GM12878 (cell line): Measurements from ENCODE around the gene SHANK1. TPM values are rescaled to one million over a fixed set of nuclear protein-coding genes. Genes with fewer than 3 reads are reported as not detected.

Experiments used
- ATAC-seq: fragments of 200-7000 bp; cut with Tn5 transposase; 3 replicates; pipeline ENCODE4 v1.9.1; 2020; ENCODE audit warnings: mild to moderate bottlenecking, moderate library complexity
- BruUV-seq: library from RNA; stranded (reverse); fragments of 400-500 nt; replicated peaks from 2 replicates; lab custom pipeline; 2021; lab: Mats Ljungman, UMichigan
- CTCF ChIA-PET: fragments of 300-600 bp; sonication (Branson Sonifier 250); formaldehyde crosslinking; extraction: SDS; loops from one replicate; lab custom pipeline; 2021; ENCODE audit warnings: inconsistent platforms; lab: Yijun Ruan, JAX
- POLR2A ChIA-PET: fragments of 350-600 bp; formaldehyde crosslinking; extraction: SDS; loops from one replicate; lab custom pipeline; 2021; ENCODE audit warnings: inconsistent platforms; lab: Charles Lee
- RAD21 ChIA-PET: fragments of 300-600 bp; sonication (Branson Sonifier 250); formaldehyde crosslinking; loops from one replicate; lab custom pipeline; 2023; ENCODE audit warnings: antibody characterized with exemption; ENCODE audit not compliant: unreplicated experiment; lab: Charles Lee
- SMC1A ChIA-PET: fragments of 300-600 bp; sonication (Branson Sonifier 250); formaldehyde crosslinking; loops from one replicate; lab custom pipeline; 2023; ENCODE audit not compliant: unreplicated experiment, uncharacterized antibody; lab: Charles Lee
- DNase-seq: peaks from one replicate; pipeline ENCODE4 v3.0.0-alpha.2; 2011; ENCODE audit warnings: low read depth, low spot score
- FAIRE-seq: peaks from 3 replicates; lab custom pipeline; 2011; peaks lifted over from hg19 to GRCh38; lab: Jason Lieb, UNC
- H2AFZ ChIP-seq: 2 replicates; pipeline ENCODE4 v1.6.0; 2011; ENCODE audit warnings: low read depth, low read length, control low read depth; ENCODE audit not compliant: control insufficient read depth
- H3K27ac ChIP-seq: 2 replicates; pipeline ENCODE4 v1.5.1; 2011; ENCODE audit warnings: control low read depth; ENCODE audit not compliant: control insufficient read depth, insufficient read depth
- H3K27me3 ChIP-seq, 2 experiments: replicated peaks in 1 of 2; 2 replicates each; pipeline versions ENCODE4 v1.6.0 to v1.6.1; 2011; ENCODE audit warnings: low read length in 1 of 2; ENCODE audit not compliant: control insufficient read depth in 2 of 2, insufficient read depth in 2 of 2
- H3K36me3 ChIP-seq, 2 experiments: 2 replicates each; pipeline ENCODE4 v1.5.1; 2011; ENCODE audit warnings: low read length in 1 of 2; ENCODE audit not compliant: control insufficient read depth in 2 of 2, insufficient read depth in 2 of 2
- H3K4me1 ChIP-seq: 2 replicates; pipeline ENCODE4 v1.6.1; 2011; ENCODE audit warnings: mild to moderate bottlenecking, low read length, moderate library complexity, mixed read lengths; ENCODE audit not compliant: control insufficient read depth, insufficient read depth
- H3K4me2 ChIP-seq: 2 replicates; pipeline ENCODE4 v1.6.0; 2011; ENCODE audit warnings: control low read depth; ENCODE audit not compliant: control insufficient read depth, insufficient read depth
- H3K4me3 ChIP-seq: fragments of 200-600 bp; sonication (generic); 2 replicates; pipeline ENCODE4 v1.5.1; 2016
- H3K79me2 ChIP-seq: 2 replicates; pipeline ENCODE4 v1.6.0; 2011; ENCODE audit warnings: low read length; ENCODE audit not compliant: control insufficient read depth, insufficient read depth
- H3K9ac ChIP-seq: 2 replicates; pipeline ENCODE4 v1.8.0; 2011; ENCODE audit warnings: low read length, control low read depth, mixed read lengths; ENCODE audit not compliant: control insufficient read depth, insufficient read depth
- H3K9me3 ChIP-seq: replicated peaks from 3 replicates; pipeline ENCODE4 v1.5.1; 2011; ENCODE audit warnings: mild to moderate bottlenecking, low read length; ENCODE audit not compliant: control insufficient read depth, insufficient read depth
- H4K20me1 ChIP-seq: 2 replicates; pipeline ENCODE4 v1.6.0; 2011; ENCODE audit not compliant: control insufficient read depth, insufficient read depth
- ASH2L ChIP-seq: fragments of 300-600, 200-600 bp; sonication (generic); IDR thresholded peaks from 2 replicates; pipeline ENCODE4 v1.6.1; 2017; ENCODE audit warnings: low read depth, mild to moderate bottlenecking, borderline replicate concordance
- ATF2 ChIP-seq: IDR thresholded peaks from 2 replicates; pipeline ENCODE4 v1.6.1; 2012; ENCODE audit warnings: low read length, inconsistent platforms
- CHD1 ChIP-seq: IDR thresholded peaks from 2 replicates; pipeline ENCODE4 v1.6.1; 2012; ENCODE audit warnings: low read depth, low read length, improper control_type of control experiment
- CREB1 ChIP-seq: IDR thresholded peaks from 2 replicates; pipeline ENCODE4 v1.6.1; 2012; ENCODE audit warnings: low read depth, mild to moderate bottlenecking, inconsistent platforms
- FOXM1 ChIP-seq: IDR thresholded peaks from 2 replicates; pipeline ENCODE4 v1.6.1; 2012; ENCODE audit warnings: low read depth, mild to moderate bottlenecking, inconsistent platforms, low read length, moderate library complexity
- GATAD2B ChIP-seq: fragments of 450-650 bp; conservative IDR thresholded peaks from 2 replicates; pipeline ENCODE4 v1.6.1; 2017; ENCODE audit warnings: low read depth, mild to moderate bottlenecking, moderate library complexity
- JUND ChIP-seq: IDR thresholded peaks from 2 replicates; pipeline ENCODE4 v1.6.1; 2012; ENCODE audit warnings: low read depth, mild to moderate bottlenecking, low read length, improper control_type of control experiment, moderate library complexity
- PAX8 ChIP-seq: fragments of 450-650 bp; IDR thresholded peaks from 2 replicates; pipeline ENCODE4 v1.6.1; 2017; ENCODE audit warnings: mild to moderate bottlenecking, moderate library complexity
- POU2F2 ChIP-seq: IDR thresholded peaks from 3 replicates; pipeline ENCODE4 v1.6.1; 2011; ENCODE audit warnings: low read depth, mild to moderate bottlenecking, low read length, borderline replicate concordance
- REST ChIP-seq: IDR thresholded peaks from 2 replicates; pipeline ENCODE4 v1.6.1; 2012; ENCODE audit warnings: mild to moderate bottlenecking, low read depth, low read length
- SUZ12 ChIP-seq: fragments of 200-600 bp; sonication (generic); IDR thresholded peaks from one replicate; pipeline ENCODE4 v1.6.1; 2018; ENCODE audit warnings: antibody characterized with exemption, mild to moderate bottlenecking; ENCODE audit not compliant: unreplicated experiment
- YBX1 ChIP-seq: fragments of 450-650 bp; IDR thresholded peaks from 2 replicates; pipeline ENCODE4 v1.6.1; 2016; ENCODE audit warnings: antibody characterized with exemption
- ZNF217 ChIP-seq: fragments of 450-650 bp; IDR thresholded peaks from 2 replicates; pipeline ENCODE4 v1.6.1; 2017; ENCODE audit warnings: antibody characterized with exemption, mild to moderate bottlenecking
- ZNF592 ChIP-seq: fragments of 450-650 bp; IDR thresholded peaks from 2 replicates; pipeline ENCODE4 v1.6.1; 2017; ENCODE audit warnings: mild to moderate bottlenecking, moderate library complexity
- WGBS: methylation state at CpG from one replicate; pipeline ENCODE4 v1.1.6; 2016; ENCODE audit warnings: low lambda C conversion rate; ENCODE audit not compliant: insufficient replicate concordance, insufficient coverage; ENCODE audit errors: missing lambda C conversion rate; 5-methylcytosine and 5-hydroxymethylcytosine counted together
- in situ Hi-C: fragments of 300-500 bp; cut with MboI; formaldehyde crosslinking; loops from 9 replicates; pipeline ENCODE4 v1.14.3; 2018; ENCODE audit warnings: mixed read lengths
- intact Hi-C: fragments of 100-400 bp; cut with micrococcal nuclease; formaldehyde crosslinking; loops from one replicate; pipeline ENCODE4 v1.14.2; 2022; ENCODE audit not compliant: unreplicated experiment
- polyA plus RNA-seq, 11 experiments: library from polyadenylated mRNA; depleted of rRNA in 4 of 11; unstranded in 6 of 11; stranded (reverse) in 5 of 11; fragments of >200 nt; fragmentation: Nextera tagmentation in 4 of 11; fragmentation: Illumina TruSeq in 1 of 11; extraction: Ambion mirVana in 4 of 11; extraction: Trizol in 1 of 11; gene quantifications; 1 replicate in 1 of 11; 2 replicates in 10 of 11; pipeline versions ENCODE4 v1.2.1 to v1.2.3, GENCODE V29; 2011 to 2016; ENCODE audit warnings: inconsistent platforms in 2 of 11, missing spikeins in 2 of 11, low read depth in 1 of 11
- total RNA-seq, 4 experiments: library from RNA; depleted of rRNA in 3 of 4; stranded (reverse); fragments of >200 nt in 3 of 4; fragmentation: Illumina TruSeq in 1 of 4; extraction: Trizol in 1 of 4; gene quantifications; 2 replicates each; pipeline versions ENCODE4 v1.2.1 to v1.2.3, GENCODE V29; 2013 to 2021

SHANK1 gene
- total and polyA plus RNA-seq, 10 of the 15 experiments (the other 5 are each of a cell fraction or from before 2014, with no cell fraction given), result not detected

GRCh38 chr19:50646074-50646807 lies 73.4 kb downstream of the SHANK1 start (continued):
- TF ChIP-seq REST, result no peak
- TF ChIP-seq FOXM1, result no peak
- TF ChIP-seq CHD1, result no peak
- no peak for TF ChIP-seq ZNF217
- TF ChIP-seq ASH2L, result no peak

- H2AFZ ChIP-seq, result no peak overlapping the region
- in situ Hi-C loops, result no loop called here
- no peak overlapping the region for H3K27ac ChIP-seq
- no peak for FAIRE-seq
- TF ChIP-seq YBX1 (no peak), JUND (no peak), SUZ12 (no peak), ZNF592 (no peak), GATAD2B (no peak), CREB1 (no peak), ATF2 (no peak), POU2F2 (no peak), PAX8 (no peak)
- TF ChIP-seq, all 136 proteins: peak for 0
- ChIA-PET SMC1A (no interaction called here), POLR2A (no interaction called here), CTCF (no interaction called here), RAD21 (no interaction called here)
- no peaks in the 10 kb centered on the region for H3K9me3 ChIP-seq
- BruUV-seq, result no TSS peak
- no peak overlapping the region for H3K4me3 ChIP-seq
- no peak overlapping the region for H3K4me2 ChIP-seq
- intact Hi-C loops, result no loop called here
- H3K4me1 ChIP-seq, result no peaks in the 10 kb centered on the region
- H3K27me3 ChIP-seq, result no peaks in the 10 kb centered on the region; a peak in 2 of 4 replicates
- no peak overlapping the region for H3K9ac ChIP-seq
- ATAC-seq (no peak), DNase-seq (no peak)
- WGBS, result 7% methylated on average over 6 of the region's 6 CpGs
- H3K36me3 ChIP-seq, result no peaks in the 10 kb centered on the region
- H4K20me1 ChIP-seq, result no peaks in the 10 kb centered on the region
- no peaks in the 10 kb centered on the region for H3K79me2 ChIP-seq
Observed at GRCh38 chr19:50645107-50645506, 74.5 kb downstream of the SHANK1 start.
